ENCODE results near the gene WDR44.
A peak's percentile ranks its signal among the peaks of the same experiment; 100 is the strongest.
"Not testable (repeated sequence)": the region's sequence is repeated elsewhere in the genome, so short reads cannot be mapped to it uniquely, and the experiment has no call there.

The WDR44 gene

DNA sequence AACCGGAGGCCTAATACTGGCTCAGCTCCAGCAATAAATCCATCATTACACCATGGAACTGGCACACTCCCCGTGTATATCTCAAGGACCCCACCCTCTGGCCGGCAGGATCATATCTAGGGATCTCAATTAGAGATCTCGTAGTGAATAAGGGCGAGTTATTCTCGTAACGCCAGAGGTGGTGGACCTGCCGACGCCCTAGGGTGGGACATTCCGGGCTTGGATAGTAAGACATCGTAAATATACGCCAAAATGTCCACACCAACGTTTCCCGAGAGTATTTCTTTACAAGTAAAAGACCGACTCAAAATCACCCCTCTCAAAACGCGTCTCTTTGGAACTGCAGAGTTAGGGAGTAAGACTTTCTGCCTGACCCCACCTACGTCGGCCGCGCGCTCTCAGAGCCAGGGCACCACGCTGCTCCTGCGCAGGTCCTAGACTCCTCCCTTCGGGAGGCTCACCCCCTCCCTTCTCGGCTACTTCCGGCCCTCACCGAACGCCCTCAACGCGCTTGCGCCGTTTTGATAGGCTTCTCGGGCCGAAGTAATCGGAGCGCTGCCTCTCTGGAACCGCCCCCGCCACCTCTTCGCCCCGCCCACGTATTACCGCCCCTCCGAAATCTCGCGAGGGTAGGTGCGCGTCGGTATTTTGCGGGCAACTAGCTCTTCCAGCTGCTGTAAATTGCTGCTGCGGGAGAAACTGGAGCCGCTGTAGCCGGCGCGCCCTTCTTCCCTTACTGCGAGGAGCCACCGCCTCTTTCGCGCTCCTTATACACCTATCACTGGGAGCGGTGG is at the start of gene WDR44:
TSS of gene WDR44 (plus strand) at position 643 of the 794 bp plus-strand sequence. CDS start 398 bp downstream, outside the sequence.
- DNase-seq: peak; percentile 95

GRCh38 chrX:118305827-118306226 is 40.1 kb upstream of the WDR44 start:
- not testable (repeated sequence) for DNase-seq

GRCh38 chrX:118315529-118315928 is 30.4 kb upstream of the WDR44 start:
- DNase-seq: no peak

- no peak for DNase-seq
Measured at GRCh38 chrX:118324588-118324987, 21.3 kb upstream of the WDR44 start.

GRCh38 chrX:118325453-118325852 is 20.5 kb upstream of the WDR44 start:
- DNase-seq: no peak

- DNase-seq: no peak
Measured at GRCh38 chrX:118329175-118329574, 16.7 kb upstream of the WDR44 start.

DNA sequence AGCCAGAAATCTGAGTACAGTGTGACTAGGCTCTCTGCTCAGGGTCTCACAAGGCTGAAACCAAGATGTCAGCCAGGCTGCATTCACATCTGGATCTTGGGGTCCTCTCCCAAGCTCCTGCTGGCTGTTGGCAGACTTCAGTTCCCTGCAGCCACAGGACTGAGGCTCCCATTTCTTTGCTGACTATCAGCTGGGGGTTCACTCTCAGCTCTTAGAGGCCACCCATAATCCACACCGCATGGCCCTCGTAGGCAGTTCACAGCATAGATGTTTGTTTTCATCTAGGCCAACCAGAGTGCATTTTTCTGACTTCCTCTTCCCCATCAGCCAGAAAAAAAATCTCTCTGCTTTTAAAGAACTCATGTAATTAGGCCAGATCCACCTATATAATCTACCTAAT is 8.2 kb upstream of the WDR44 start:
- DNase-seq: no peak

GRCh38 chrX:118338930-118339329 is 7.0 kb upstream of the WDR44 start:
- DNase-seq: no peak

- peak; percentile 0 for DNase-seq
Measured at GRCh38 chrX:118345045-118345463, 852 bp upstream of the WDR44 start.

GRCh38 chrX:118346258-118347094 is 570 bp downstream of the WDR44 start:
- DNase-seq: peak; percentile 42

GRCh38 chrX:118347131-118347530 is 1.2 kb downstream of the WDR44 start:
- peak; percentile 34 for DNase-seq

- no peak for DNase-seq
Measured at GRCh38 chrX:118347736-118348135, 1.8 kb downstream of the WDR44 start.

- DNase-seq: no peak
Measured at GRCh38 chrX:118348186-118348810, 2.4 kb downstream of the WDR44 start.

DNA sequence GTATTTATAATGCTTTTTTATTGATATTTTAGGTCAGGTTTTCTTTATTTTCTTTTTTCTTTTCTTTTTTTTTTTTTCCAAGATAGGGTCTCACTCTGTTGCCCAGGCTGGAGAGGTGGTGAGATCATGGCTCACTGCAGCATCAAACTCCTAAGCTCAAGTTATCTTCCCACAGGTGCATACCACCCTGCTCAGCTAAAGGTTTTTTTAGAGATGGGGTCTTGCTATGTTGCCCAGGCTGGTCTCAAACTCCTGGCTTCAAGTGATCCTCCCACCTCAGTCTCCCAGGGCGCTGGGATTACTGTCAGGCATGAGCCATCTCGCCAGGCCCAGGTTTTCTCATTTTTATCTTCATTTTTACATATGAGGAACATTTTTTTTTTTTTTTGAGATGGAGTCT is 3.3 kb downstream of the WDR44 start:
- no peak for DNase-seq

DNA sequence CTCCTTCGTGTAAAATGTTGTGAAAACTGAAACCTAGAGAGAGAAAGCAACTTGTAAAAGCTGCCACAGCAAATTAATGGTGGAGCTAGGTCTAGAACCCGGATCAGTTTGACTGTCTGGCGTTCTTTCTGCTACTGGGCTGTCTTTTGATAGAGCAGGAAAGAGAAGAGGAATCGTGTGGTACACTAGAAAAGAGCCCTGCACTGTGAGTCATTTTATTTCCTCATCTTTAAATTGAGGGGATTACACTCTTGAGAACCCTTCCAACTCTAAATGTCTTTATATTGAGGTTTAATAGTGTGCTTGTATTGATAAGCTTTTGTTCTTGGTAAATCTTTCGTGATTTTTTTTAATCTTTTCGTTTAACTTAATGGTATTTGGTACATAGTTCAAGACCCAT is 4.3 kb downstream of the WDR44 start:
- peak; percentile 3 for DNase-seq

- no peak for DNase-seq
Measured at GRCh38 chrX:118350706-118351105, 4.8 kb downstream of the WDR44 start.

- DNase-seq: peak; percentile 3
Measured at GRCh38 chrX:118352566-118352965, 6.7 kb downstream of the WDR44 start.

- peak; percentile 63 for DNase-seq
Measured at GRCh38 chrX:118353081-118353850, 7.4 kb downstream of the WDR44 start.

GRCh38 chrX:118355225-118355920 is 9.5 kb downstream of the WDR44 start:
- peak; percentile 6 for DNase-seq

DNA sequence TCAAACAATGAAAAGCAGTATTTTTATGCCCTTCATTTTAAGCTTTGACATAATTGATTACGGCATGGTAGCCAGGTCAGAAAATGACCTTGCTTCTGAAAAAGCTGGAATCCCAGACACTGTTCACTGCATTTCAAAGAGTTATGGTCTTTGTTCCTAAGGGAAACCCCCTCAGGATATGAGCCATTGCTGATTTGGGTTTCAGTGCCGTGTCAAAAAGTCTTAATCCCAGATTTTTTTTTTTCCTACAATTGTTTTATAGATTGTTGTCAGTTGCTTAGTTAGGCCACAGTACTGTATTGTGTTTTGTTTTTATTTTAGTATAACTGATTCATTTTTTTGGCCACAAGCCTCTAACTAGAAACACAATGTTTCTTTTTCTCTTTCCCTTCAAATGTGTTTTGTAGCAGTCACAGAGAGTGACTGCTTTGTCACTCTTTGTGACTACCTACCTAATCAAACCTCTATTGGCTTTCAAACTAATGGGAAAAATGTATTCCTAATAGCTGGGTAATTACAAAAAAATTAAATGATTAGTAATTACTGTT is 10.3 kb downstream of the WDR44 start:
- no peak for DNase-seq

DNA sequence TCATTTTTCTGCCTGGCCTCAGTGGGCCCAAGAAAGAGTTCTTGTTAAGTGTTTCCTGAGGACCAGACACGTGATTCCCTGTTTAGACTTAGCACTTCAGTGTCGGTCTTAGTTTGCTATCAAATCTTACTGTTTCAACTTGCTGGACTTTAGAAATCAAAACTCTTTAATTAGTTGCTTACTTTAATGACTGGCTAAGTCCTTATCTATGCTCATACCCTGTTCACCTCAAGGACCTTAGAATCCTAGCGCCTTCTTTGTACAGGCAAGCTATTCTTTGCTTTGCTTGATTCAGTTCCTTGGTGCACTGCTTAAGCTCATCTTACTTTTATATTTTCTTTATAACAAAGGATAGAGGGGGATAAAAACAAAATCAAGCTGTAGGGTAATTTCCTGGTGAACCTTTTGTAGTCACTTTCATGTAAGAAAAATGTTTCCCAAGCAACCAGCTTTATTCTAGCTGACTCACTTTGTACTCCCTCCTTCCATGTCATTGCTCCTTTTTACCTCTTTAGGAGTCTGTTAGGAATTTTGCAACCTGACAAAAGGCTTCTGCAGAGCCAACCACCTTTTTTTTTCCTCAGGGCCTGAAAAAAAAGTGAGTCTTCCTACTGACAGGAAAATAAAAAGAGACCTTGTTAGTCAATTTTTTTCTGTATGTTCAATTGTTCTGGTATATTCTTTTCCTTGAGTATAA is 14.7 kb downstream of the WDR44 start:
- no peak for DNase-seq

Data from CD4-positive, alpha-beta T cell treated with Interleukin-4 for 4 hours (primary cell).